Lower lobe of right lung (tissue), 2 donors: ENCODE data around the gene REXO1. TPM values are rescaled to one million over a fixed set of nuclear protein-coding genes. Genes with fewer than 3 reads are reported as not detected.

Experiments used
- ATAC-seq, 2 donors: fragments of 200-7000 bp; cut with Tn5 transposase; one replicate each; pipeline ENCODE4 v1.9.1; 2020 to 2022; ENCODE audit warnings: mild to moderate bottlenecking in 2 of 2, moderate library complexity in 2 of 2
- DNase-seq: peaks from one replicate; pipeline ENCODE4 v3.0.0-alpha.2; 2020
- H3K27ac ChIP-seq: fragments of 200-600 bp; one replicate; pipeline ENCODE4 v1.8.0; 2022
- H3K27me3 ChIP-seq: fragments of 200-600 bp; one replicate; pipeline ENCODE4 v1.8.0; 2022; ENCODE audit warnings: low read depth
- H3K36me3 ChIP-seq: fragments of 200-600 bp; one replicate; pipeline ENCODE4 v1.8.0; 2022; ENCODE audit warnings: mild to moderate bottlenecking
- H3K4me1 ChIP-seq: fragments of 200-600 bp; one replicate; pipeline ENCODE4 v1.8.0; 2022
- H3K4me3 ChIP-seq: fragments of 200-600 bp; one replicate; pipeline ENCODE4 v1.8.0; 2022; ENCODE audit warnings: mild to moderate bottlenecking
- H3K9me3 ChIP-seq: fragments of 200-600 bp; one replicate; pipeline ENCODE4 v1.8.0; 2022
- CTCF ChIP-seq: fragments of 200-600 bp; IDR thresholded peaks from one replicate; pipeline ENCODE4 v1.8.0; 2022; ENCODE audit warnings: antibody characterized with exemption, mild to moderate bottlenecking
- intact Hi-C: fragments of 100-400 bp; cut with DNase I; formaldehyde crosslinking; loops from one replicate; pipeline ENCODE4 v1.11.0; 2022
- total RNA-seq: library from RNA; stranded (reverse); fragmentation: NEBNext Ultra II Directional; extraction: Animal tissue kit (Norgen Biotek cat#: 25700); gene quantifications from one replicate; pipeline ENCODE4 v1.2.1, GENCODE V29; 2021
- donor health status: DM: no; HTN: yes; CAD: no; lungs with severe emphysema.

REXO1 gene
- total RNA-seq, 1 donor from 2014 or later = 29.1 TPM

GRCh38 chr19:1779574-1779973 lies 68.7 kb downstream of the REXO1 start:
- no peak for DNase-seq
- H3K27me3 ChIP-seq = peaks cover 73% of the 10 kb centered on the region
- peaks cover 9% of the 10 kb centered on the region for H3K9me3 ChIP-seq

DNA sequence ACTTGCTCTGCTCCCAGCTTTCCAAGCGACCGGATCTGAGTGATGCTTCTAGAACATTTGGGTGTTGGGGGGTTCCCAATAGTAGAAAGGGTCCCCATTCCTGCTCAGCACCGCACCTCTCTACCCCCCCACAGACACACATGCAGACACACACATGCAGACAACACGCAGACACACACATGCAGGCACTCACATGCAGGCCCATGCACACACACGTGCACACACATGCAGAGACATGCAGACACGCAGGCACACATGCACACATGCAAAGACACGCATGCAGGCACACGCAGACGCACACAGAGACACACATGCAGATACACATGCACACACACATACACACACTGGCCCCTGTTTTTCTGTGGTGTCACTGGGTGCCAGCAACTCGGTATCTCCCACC lies 71.1 kb downstream of the REXO1 start:
- Histone ChIP-seq H3K27ac (no peak overlapping the region), H3K36me3 (no peaks in the 10 kb centered on the region), H3K9me3 (peaks cover 7% of the 10 kb centered on the region), H3K27me3 (peaks cover 80% of the 10 kb centered on the region), H3K4me3 (no peak overlapping the region), H3K4me1 (no peaks in the 10 kb centered on the region)
- ATAC-seq = no peak
- intact Hi-C loops = no loop called here
- DNase-seq = no peak
- TF ChIP-seq CTCF = no peak

More at GRCh38 chr19:1779574-1779973, 68.7 kb downstream of the REXO1 start:
- H3K36me3 ChIP-seq = no peaks in the 10 kb centered on the region
- intact Hi-C loops = no loop called here
- no peak overlapping the region for H3K27ac ChIP-seq
- H3K4me1 ChIP-seq = no peaks in the 10 kb centered on the region
- no peak for ATAC-seq
- no peak for TF ChIP-seq CTCF
- no peak overlapping the region for H3K4me3 ChIP-seq

DNA sequence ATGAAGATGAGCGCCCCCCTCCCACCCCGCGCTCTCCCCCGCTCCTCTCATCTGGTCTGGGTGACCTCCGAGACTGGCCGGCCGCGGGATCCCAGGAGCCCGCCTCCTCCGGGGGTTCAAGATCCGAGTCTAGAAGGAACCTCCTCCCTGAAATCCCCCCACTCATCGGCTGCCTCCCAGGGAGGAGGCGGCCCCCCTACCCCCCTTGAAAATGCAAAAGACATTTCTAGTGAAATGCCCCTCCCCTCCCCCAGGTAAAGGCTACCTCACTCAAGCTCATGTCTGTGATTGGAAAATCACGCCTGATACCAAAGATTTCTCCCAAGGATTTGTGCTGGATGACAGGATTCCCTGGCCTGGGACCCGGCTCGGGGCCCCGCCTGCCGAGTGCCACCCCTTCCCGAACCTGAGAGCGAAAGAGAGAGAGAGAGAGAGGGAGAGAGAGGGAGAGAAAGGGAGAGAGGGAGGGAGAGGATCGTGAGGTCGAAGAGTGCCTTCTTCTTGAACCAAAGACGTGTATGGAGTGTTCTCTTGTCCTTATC lies 71.6 kb downstream of the REXO1 start:
- Histone ChIP-seq H3K27ac (no peak overlapping the region), H3K27me3 (peaks cover 77% of the 10 kb centered on the region), H3K4me1 (no peaks in the 10 kb centered on the region), H3K36me3 (no peaks in the 10 kb centered on the region), H3K4me3 (no peak overlapping the region), H3K9me3 (peaks cover 3% of the 10 kb centered on the region)
- TF ChIP-seq CTCF = no peak
- intact Hi-C loops = no loop called here
- no peak for DNase-seq
- no peak for ATAC-seq

DNA sequence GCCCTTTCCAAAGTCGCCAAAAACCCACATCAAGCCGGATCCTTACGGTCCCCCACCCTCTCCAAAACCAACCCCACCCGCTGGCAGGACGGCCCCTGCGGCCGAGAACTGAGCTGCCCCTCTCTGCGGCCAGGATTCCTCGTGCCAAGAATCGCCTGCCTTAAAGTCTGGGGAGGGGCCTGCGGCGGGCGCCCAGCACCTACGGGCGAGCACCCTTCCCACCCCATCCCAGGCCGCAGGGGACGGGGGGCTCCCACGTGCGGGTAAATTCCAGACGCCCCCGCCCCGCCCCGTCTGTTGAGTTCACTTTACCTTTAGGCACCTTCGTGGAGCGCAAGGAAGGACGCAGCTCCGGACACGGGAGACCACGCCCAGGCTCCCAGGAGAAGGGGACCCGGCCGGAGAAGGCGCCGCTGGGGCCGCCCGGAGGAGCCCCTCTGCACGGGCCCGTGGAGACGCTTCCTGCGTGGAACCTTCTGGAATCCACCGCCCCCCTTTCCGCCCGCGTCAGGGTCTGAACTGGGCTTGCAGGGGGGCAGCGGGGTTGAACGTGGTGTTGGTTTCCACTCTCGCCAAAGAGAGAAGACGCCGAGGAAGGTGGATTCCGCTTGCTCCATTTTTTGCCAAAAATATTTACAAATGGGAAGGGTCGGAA lies 72.2 kb downstream of the REXO1 start:
- ATAC-seq (no peak), DNase-seq (no peak)
- intact Hi-C loops = no loop called here
- H3K36me3 ChIP-seq = no peaks in the 10 kb centered on the region
- H3K4me3 ChIP-seq = no peak overlapping the region
- H3K27me3 ChIP-seq = peaks cover 78% of the 10 kb centered on the region
- H3K4me1 ChIP-seq = no peaks in the 10 kb centered on the region
- H3K9me3 ChIP-seq = peaks cover 6% of the 10 kb centered on the region
- H3K27ac ChIP-seq = no peak overlapping the region
- no peak for TF ChIP-seq CTCF

DNA sequence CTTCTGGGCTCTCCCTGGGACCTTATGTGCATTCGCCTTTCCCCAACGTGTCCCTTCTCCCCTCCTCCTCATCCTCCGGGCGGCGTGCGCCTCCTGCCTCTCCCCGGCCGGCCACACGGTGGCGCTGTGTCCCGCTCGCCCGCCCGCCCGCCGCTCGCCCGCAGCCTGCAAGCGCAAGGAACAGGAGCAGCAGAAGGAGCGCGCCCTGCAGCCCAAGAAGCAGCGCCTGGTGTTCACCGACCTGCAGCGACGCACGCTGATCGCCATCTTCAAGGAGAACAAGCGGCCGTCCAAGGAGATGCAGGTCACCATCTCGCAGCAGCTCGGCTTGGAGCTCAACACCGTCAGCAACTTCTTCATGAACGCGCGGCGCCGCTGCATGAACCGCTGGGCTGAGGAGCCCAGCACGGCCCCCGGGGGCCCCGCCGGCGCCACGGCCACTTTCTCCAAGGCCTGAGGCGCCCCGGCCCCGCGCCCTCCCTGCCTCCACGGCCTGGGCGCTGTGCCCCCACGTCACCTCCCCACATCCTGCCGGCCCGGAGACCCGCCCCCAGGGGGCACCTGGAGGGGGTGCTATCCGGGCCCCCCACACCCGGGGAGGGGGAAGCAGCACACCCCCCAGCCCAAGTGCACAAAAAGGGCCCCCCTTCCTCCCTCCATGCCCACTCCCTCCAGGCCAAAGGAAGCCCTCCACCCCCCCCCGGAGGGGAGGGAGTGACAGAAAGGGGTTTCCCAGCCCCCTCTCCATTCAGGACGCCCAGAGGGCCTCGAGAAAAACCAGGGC lies 73.1 kb downstream of the REXO1 start:
- intact Hi-C loops = no loop called here
- Histone ChIP-seq H3K27ac (no peak overlapping the region), H3K27me3 (peaks cover 78% of the 10 kb centered on the region), H3K9me3 (peaks cover 12% of the 10 kb centered on the region), H3K36me3 (no peaks in the 10 kb centered on the region), H3K4me1 (no peaks in the 10 kb centered on the region), H3K4me3 (no peak overlapping the region)
- peak; percentile 36 for TF ChIP-seq CTCF
- DNase-seq (no peak), ATAC-seq (peak in 1 of 2 donors; percentile 20)
